Posterior vena cava (tissue), 2 donors: ENCODE data around the gene GUCA1A. TPM values are rescaled to one million over a fixed set of nuclear protein-coding genes. Genes with fewer than 3 reads are reported as not detected.

Experiments used
- DNase-seq: peaks from one replicate; pipeline ENCODE4 v3.0.0-alpha.2; 2020; ENCODE audit warnings: low spot score
- intact Hi-C, 2 donors: fragments of 100-400 bp; cut with DNase I; formaldehyde crosslinking; loops; one replicate each; pipeline versions ENCODE4 v1.14.1 to v1.14.2; 2022 to 2023
- long read RNA-seq, 2 donors: library from polyadenylated mRNA; unstranded; transcript quantifications; one replicate each; pipeline ENCODE4 v2.0.0, GENCODE V29; 2020 to 2021
- total RNA-seq, 2 donors: library from RNA; stranded (reverse); fragmentation: NEBNext Ultra II Directional; extraction: Animal tissue kit (Norgen Biotek cat#: 25700); gene quantifications; one replicate each; pipeline ENCODE4 v1.2.1, GENCODE V29; 2021
- donor health status: DM: yes; HTN: yes; CAD: no.
- donor health status: DM: yes; HTN: yes; CAD: no.

The GUCA1A gene
- total RNA-seq, result not detected
- long read RNA-seq, donor 1, result 0 reads
- long read RNA-seq, donor 2, result 0 reads

- DNase-seq, result no peak
- intact Hi-C loops, result no loop called here
These were observed at the start of gene GUCA1A for GRCh38 chr6:42173101-42173500. TSS of gene GUCA1A (plus strand) at chr6:42173364. CDS start at chr6:42173614, 250 bp downstream.

GRCh38 chr6:42123379-42124103 is 49.6 kb upstream of the GUCA1A start:
- intact Hi-C loops, result no loop called here

GRCh38 chr6:42124223-42124836 is 48.8 kb upstream of the GUCA1A start:
- DNase-seq, result no peak
- intact Hi-C loops, result no loop called here

More at GRCh38 chr6:42123379-42124103, 49.6 kb upstream of the GUCA1A start:
- DNase-seq, result no peak

- intact Hi-C loops, result no loop called here
- no peak for DNase-seq
These were observed 47.9 kb upstream of the GUCA1A start for GRCh38 chr6:42125231-42125630.

- intact Hi-C loops, result no loop called here
These were observed 47.5 kb upstream of the GUCA1A start for GRCh38 chr6:42125663-42126062.

GRCh38 chr6:42128460-42129359 is 44.5 kb upstream of the GUCA1A start:
- DNase-seq, result no peak
- intact Hi-C loops, result no loop called here

More at GRCh38 chr6:42125663-42126062, 47.5 kb upstream of the GUCA1A start:
- no peak for DNase-seq

- no peak for DNase-seq
- intact Hi-C loops, result no loop called here
These were observed 43.8 kb upstream of the GUCA1A start for GRCh38 chr6:42129360-42129676.

GRCh38 chr6:42131531-42131930 is 41.6 kb upstream of the GUCA1A start:
- DNase-seq, result no peak
- intact Hi-C loops, result no loop called here

- intact Hi-C loops, result no loop called here
- no peak for DNase-seq
These were observed 39.2 kb upstream of the GUCA1A start for GRCh38 chr6:42133926-42134325.

- no peak for DNase-seq
- intact Hi-C loops, result no loop called here
These were observed 38.0 kb upstream of the GUCA1A start for GRCh38 chr6:42135161-42135560.

- DNase-seq, result no peak
- intact Hi-C loops, result no loop called here
These were observed 37.4 kb upstream of the GUCA1A start for GRCh38 chr6:42135722-42136121.

GRCh38 chr6:42136508-42137193 is 36.5 kb upstream of the GUCA1A start:
- intact Hi-C loops, result no loop called here
- DNase-seq, result no peak

GRCh38 chr6:42137194-42137753 is 35.9 kb upstream of the GUCA1A start:
- no peak for DNase-seq
- intact Hi-C loops, result no loop called here

GRCh38 chr6:42138190-42138589 is 35.0 kb upstream of the GUCA1A start:
- intact Hi-C loops, result no loop called here
- DNase-seq, result no peak

GRCh38 chr6:42138630-42139619 is 34.2 kb upstream of the GUCA1A start:
- no peak for DNase-seq

GRCh38 chr6:42140032-42140431 is 33.1 kb upstream of the GUCA1A start:
- no peak for DNase-seq
- intact Hi-C loops, result no loop called here

More at GRCh38 chr6:42138630-42139619, 34.2 kb upstream of the GUCA1A start:
- intact Hi-C loops, result no loop called here

- intact Hi-C loops, result no loop called here
- no peak for DNase-seq
These were observed 32.2 kb upstream of the GUCA1A start for GRCh38 chr6:42140756-42141602.
